ENCODE results near the gene KCNIP4. TPM values are rescaled to one million over a fixed set of nuclear protein-coding genes. Genes with fewer than 3 reads are reported as not detected.

Gene KCNIP4
- total RNA-seq, 4 donors from 2014 or later: 2.5 TPM; not detected in 2

- H3K4me3 ChIP-seq: no peak overlapping the region
- TF ChIP-seq POLR2A (IDR thresholded peaks at IDR 0.05): no peak
- no peak for TF ChIP-seq EP300 (IDR thresholded peaks at IDR 0.05; ENCODE audit: low read depth)
- no peak for TF ChIP-seq CTCF (IDR thresholded peaks at IDR 0.05)
- no peak for TF ChIP-seq POLR2AphosphoS5 (IDR thresholded peaks at IDR 0.05)
- 83 to 92% methylated on average over 2 of the region's 2 CpGs for WGBS, 2 donors (ENCODE audit: low coverage in 1 of 2)
- no peak overlapping the region for H3K27ac ChIP-seq
- H3K9me3 ChIP-seq: no peaks in the 10 kb centered on the region
- intact Hi-C loops (cut with DNase I; ENCODE audit: low total_unique reads): no loop called here
- H3K36me3 ChIP-seq: no peaks in the 10 kb centered on the region
- no peak for DNase-seq
- no peaks in the 10 kb centered on the region for H3K4me1 ChIP-seq
- in situ Hi-C loops (cut with MboI; ENCODE audit: low pct_ligation_motif_present in 1 of 4, low pct_unique_long_range_greater_than_20kb in 1 of 4, low sequenced_read_pairs in 3 of 4): no loop called here
- H3K27me3 ChIP-seq: no peaks in the 10 kb centered on the region
Observed at GRCh38 chr4:21420166-21420565, 528.4 kb downstream of the KCNIP4 start.

GRCh38 chr4:21415728-21416127 lies 532.8 kb downstream of the KCNIP4 start:
- no peak for DNase-seq
- H3K9me3 ChIP-seq: no peaks in the 10 kb centered on the region
- H3K27me3 ChIP-seq: no peaks in the 10 kb centered on the region
- in situ Hi-C loops (cut with MboI; ENCODE audit: low pct_ligation_motif_present in 1 of 4, low pct_unique_long_range_greater_than_20kb in 1 of 4, low sequenced_read_pairs in 3 of 4): no loop called here
- intact Hi-C loops (cut with DNase I; ENCODE audit: low total_unique reads): no loop called here
- no peak overlapping the region for H3K27ac ChIP-seq
- no peak for TF ChIP-seq CTCF (IDR thresholded peaks at IDR 0.05)
- TF ChIP-seq POLR2AphosphoS5 (IDR thresholded peaks at IDR 0.05): no peak
- TF ChIP-seq EP300 (IDR thresholded peaks at IDR 0.05; ENCODE audit: low read depth): no peak
- TF ChIP-seq POLR2A (IDR thresholded peaks at IDR 0.05): no peak
- H3K36me3 ChIP-seq: no peaks in the 10 kb centered on the region
- 82 to 93% methylated on average over 4 of the region's 4 CpGs for WGBS, 2 donors (ENCODE audit: low coverage in 1 of 2)
- no peak overlapping the region for H3K4me3 ChIP-seq
- H3K4me1 ChIP-seq: peaks cover 0 to 3% (median 1%) of the 10 kb centered on the region in 4 donors

GRCh38 chr4:21413807-21414370 lies 534.7 kb downstream of the KCNIP4 start:
- intact Hi-C loops (cut with DNase I; ENCODE audit: low total_unique reads) (no loop called here), in situ Hi-C loops (cut with MboI; ENCODE audit: low pct_ligation_motif_present in 1 of 4, low pct_unique_long_range_greater_than_20kb in 1 of 4, low sequenced_read_pairs in 3 of 4) (no loop called here)
- DNase-seq: no peak
- no peak for TF ChIP-seq EP300 (IDR thresholded peaks at IDR 0.05; ENCODE audit: low read depth)
- no peak for TF ChIP-seq CTCF (IDR thresholded peaks at IDR 0.05)
- no peak for TF ChIP-seq POLR2A (IDR thresholded peaks at IDR 0.05)
- TF ChIP-seq POLR2AphosphoS5 (IDR thresholded peaks at IDR 0.05): no peak
- Histone ChIP-seq H3K4me1 (peaks cover 0 to 3% (median 1%) of the 10 kb centered on the region in 4 donors), H3K9me3 (no peaks in the 10 kb centered on the region), H3K36me3 (no peaks in the 10 kb centered on the region), H3K4me3 (peak overlapping the region in 1 of 4 donors; percentile 17), H3K27me3 (no peaks in the 10 kb centered on the region), H3K27ac (no peak overlapping the region)
- 31 to 36% methylated on average over 5 of the region's 5 CpGs for WGBS, 2 donors (ENCODE audit: low coverage in 1 of 2)

- Histone ChIP-seq H3K36me3 (no peaks in the 10 kb centered on the region), H3K27me3 (no peaks in the 10 kb centered on the region), H3K4me1 (peaks cover 0 to 3% (median 1%) of the 10 kb centered on the region in 4 donors), H3K27ac (no peak overlapping the region), H3K9me3 (no peaks in the 10 kb centered on the region), H3K4me3 (no peak overlapping the region)
- intact Hi-C loops (cut with DNase I; ENCODE audit: low total_unique reads): no loop called here
- no peak for DNase-seq
- 14 to 43% methylated on average over 1 of the region's 1 CpG for WGBS, 2 donors (ENCODE audit: low coverage in 1 of 2)
- in situ Hi-C loops (cut with MboI; ENCODE audit: low pct_ligation_motif_present in 1 of 4, low pct_unique_long_range_greater_than_20kb in 1 of 4, low sequenced_read_pairs in 3 of 4): no loop called here
- no peak for TF ChIP-seq EP300 (IDR thresholded peaks at IDR 0.05; ENCODE audit: low read depth)
- TF ChIP-seq POLR2A (IDR thresholded peaks at IDR 0.05): no peak
- TF ChIP-seq POLR2AphosphoS5 (IDR thresholded peaks at IDR 0.05): no peak
- no peak for TF ChIP-seq CTCF (IDR thresholded peaks at IDR 0.05)
Observed at GRCh38 chr4:21411086-21411485, 537.5 kb downstream of the KCNIP4 start.

Measured in transverse colon (tissue), 4 donors.